Measurements from ENCODE around the gene XRCC6.
"Not testable (repeated sequence)": the region's sequence is repeated elsewhere in the genome, so short reads cannot be mapped to it uniquely, and the experiment has no call there.

XRCC6 gene

DNA sequence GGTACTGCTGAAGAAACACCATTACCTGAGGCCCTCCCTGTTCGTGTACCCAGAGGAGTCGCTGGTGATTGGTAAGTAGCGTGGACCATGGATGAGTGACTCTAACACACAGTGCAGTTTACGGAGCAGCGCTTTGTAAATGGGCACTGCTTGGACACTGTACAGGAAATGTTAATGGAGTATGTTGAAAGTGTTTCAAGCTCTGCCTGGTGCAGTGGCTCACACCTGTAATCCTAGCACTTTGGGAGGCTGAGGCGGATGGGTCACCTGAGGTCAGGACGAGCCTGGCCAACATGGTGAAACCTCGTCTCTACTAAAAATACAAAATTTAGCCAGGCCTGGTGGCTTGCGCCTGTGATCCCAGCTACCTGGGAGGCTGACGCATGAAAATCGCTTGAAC is 29.7 kb downstream of the XRCC6 start:
- DNase-seq (ENCODE audit: low read depth in 3 of 3) = no peak

DNA sequence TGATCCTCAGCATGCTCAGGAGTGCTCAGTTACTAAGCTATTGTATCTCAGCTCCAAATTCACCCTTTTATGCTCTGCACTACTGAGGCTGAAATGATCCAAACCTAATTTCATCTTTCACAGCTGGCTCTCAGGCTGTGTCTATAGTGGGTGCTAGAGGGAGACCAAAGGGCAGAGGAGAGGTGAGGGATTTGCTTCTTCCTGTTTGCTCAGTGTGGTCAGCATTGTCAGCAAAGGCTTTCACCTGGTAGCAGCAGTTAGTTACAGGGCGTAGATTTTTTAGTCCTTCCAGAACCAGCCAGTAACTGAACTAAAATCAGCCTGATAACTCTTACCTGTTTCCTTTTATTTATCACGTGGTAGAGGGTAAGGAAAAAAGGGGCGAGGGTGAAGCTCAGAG is 33.2 kb downstream of the XRCC6 start:
- DNase-seq (ENCODE audit: low read depth in 3 of 3) = no peak

DNA sequence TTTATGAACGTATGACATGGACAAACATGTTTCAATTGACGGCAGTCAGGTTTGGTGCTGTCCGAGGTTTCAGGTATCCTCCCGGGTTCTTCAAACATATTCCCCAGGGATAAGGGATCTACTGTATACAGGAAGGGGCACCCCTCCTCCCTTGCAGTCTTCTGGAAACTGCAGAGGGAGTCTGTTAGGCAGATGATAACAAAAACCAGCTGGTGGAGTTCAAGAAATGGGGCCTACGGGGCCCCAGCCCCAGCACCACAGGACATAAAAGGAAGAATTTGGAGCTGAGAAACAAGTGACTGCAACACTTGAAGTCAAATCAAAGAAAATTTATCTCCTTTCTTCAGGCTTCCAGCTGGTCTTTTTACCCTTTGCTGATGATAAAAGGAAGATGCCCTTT is 35.5 kb downstream of the XRCC6 start:
- DNase-seq (ENCODE audit: low read depth in 3 of 3) = no peak

DNA sequence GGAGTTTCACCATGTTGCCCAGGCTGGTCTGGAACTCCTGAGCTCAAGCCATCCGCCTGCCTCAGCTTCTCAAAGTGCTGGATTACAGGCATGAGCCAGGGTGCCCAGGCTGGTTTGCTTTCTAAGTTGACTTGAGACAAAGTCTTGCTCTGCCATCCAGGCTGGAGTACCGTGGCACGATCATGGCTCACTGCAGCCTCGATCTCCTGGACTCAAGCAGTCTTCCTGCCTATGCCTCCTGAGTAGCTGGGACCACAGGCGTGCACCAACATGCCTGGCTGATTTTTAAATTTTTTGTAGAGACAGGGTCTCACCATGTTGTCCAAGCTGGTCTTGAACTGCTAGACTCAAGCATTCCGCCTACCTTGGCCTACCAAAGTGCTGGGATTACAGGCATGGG is 36.6 kb downstream of the XRCC6 start:
- DNase-seq (ENCODE audit: low read depth in 3 of 3) = no peak

DNA sequence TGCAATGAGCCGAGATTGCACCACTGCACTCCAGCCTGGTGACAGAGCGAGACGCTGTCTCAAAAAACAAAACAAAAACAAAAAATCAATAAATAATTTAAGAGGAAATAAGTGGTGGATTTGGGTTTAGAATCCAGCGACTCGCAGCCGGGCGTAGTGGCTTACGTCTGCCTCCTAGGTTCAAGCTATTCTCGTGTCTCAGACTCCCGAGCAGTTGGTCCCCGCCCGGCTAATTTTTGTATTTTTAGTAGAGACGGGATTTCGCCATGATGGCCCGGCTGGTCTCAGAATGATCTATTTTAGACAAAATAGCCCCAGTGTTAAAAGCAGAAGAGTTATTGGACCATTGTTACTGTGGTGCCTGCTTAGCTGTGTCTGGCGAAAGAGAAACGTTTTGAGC is 37.8 kb downstream of the XRCC6 start:
- no peak for DNase-seq (ENCODE audit: low read depth in 3 of 3)

DNA sequence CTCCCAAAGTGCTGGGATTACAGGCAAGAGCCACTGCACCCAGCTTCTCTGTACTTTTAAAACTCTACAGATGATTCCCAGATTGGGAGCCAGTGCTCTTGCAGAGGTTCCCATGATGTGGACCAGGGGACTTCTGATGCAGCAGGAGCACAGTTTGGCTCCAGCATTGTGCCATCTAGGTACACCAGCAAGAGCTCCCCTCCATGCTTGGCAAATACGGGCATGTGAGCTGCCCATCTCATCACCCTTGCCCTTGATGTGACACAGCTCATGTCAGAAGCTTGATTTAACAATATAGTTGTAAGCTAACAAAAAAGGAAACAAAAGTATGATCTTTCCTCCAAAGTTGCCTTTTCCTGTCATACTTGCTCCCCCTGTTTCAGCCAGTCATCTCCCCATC is 38.8 kb downstream of the XRCC6 start:
- no peak for DNase-seq (ENCODE audit: low read depth in 3 of 3)

DNA sequence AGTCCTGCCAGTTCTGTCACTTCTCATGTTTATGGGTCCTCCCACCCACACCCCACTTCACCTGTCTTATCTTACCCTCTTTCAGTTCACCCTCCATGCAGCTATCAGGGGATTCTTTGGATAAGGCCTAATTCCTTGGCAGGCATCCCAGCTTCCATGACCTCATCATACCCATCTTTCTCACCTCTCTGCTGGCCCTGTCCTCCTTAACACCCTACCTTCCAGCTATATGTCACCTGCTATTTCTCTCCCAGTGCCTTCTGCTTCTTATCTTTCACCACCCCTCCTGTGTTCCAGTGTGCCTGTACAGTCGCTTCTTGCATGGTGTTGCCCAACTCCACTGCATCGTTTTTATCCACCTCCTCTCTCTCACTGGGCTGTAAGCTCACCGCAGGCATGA is 39.3 kb downstream of the XRCC6 start:
- DNase-seq (ENCODE audit: low read depth in 3 of 3) = no peak

DNA sequence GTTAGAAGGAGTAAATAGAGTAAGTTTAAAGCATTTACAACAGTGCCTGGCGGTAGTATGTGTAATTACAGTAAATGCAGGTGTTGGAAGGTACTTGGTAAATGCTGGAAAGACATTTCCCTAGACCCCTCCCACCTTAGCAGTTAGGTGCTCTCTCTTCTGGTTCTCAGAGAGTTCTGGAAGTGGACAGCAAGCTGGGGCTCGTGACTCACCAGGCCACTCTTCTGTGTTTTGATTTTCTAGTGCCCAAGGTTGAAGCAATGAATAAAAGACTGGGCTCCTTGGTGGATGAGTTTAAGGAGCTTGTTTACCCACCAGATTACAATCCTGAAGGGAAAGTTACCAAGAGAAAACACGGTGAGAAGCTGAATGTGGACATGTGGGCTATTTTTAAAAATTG is 40.0 kb downstream of the XRCC6 start:
- no peak for DNase-seq (ENCODE audit: low read depth in 3 of 3)

DNA sequence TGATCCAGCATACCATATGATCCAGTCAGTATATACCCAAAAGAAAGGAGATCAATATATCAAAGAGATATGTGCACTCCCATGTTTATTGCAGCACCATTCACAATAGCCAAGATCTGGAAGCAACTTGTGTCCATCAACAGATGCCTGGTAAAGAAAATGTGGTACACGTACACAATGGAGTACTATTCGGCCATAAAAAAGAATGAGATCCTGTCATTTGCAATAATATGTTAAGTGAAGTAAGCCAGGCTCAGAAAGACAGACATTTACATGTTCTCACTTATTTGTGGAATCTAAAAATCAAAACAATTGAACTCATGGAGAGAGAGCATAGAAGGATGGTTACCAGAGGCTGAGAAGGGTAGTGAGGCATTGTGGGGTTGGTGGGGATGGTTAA is 40.6 kb downstream of the XRCC6 start:
- DNase-seq (ENCODE audit: low read depth in 3 of 3) = no peak

DNA sequence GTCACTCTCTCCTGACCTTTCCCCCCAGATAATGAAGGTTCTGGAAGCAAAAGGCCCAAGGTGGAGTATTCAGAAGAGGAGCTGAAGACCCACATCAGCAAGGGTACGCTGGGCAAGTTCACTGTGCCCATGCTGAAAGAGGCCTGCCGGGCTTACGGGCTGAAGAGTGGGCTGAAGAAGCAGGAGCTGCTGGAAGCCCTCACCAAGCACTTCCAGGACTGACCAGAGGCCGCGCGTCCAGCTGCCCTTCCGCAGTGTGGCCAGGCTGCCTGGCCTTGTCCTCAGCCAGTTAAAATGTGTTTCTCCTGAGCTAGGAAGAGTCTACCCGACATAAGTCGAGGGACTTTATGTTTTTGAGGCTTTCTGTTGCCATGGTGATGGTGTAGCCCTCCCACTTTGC is 42.5 kb downstream of the XRCC6 start:
- DNase-seq (ENCODE audit: low read depth in 3 of 3) = not testable (repeated sequence)

DNA sequence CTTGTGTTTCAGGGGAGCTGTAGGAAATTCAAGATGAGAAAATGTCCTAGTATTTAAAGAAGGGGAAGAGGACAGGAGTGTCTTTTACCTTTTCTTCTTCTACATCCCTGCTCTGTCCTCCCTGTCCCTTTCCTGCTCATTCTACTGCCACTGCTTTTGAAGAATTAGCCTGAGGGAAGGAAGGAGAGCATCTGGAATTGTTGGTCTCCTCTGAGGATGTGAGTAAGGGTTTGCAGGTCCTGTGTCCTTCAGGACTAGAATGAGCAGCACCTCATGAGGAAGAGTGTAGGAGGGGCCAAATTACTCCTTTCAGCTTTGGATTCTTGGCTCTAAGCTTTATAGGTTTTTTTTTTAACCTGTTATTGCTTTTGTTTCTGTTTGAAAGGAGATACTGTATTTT is 43.4 kb downstream of the XRCC6 start:
- DNase-seq (ENCODE audit: low read depth in 3 of 3) = no peak

DNA sequence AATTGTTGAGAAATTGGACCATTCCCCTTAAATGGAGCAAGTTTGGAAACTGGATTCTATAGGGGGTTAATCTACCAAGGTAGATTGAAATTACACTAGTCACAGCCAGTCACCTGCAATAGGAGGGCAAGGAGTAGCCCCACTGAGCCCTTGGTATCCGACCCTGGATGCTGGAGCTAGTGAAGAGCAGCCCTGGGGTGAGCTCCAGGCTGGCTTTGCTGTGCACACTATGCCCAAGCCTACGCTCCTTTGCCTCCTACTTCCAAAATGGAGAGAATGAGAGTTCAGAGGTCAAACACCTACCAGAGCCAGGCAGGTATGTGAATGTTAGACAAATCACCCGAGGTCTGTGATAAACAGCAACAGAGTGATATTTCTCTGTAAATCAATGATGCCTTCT is 43.9 kb downstream of the XRCC6 start:
- no peak for DNase-seq (ENCODE audit: low read depth in 3 of 3)

DNA sequence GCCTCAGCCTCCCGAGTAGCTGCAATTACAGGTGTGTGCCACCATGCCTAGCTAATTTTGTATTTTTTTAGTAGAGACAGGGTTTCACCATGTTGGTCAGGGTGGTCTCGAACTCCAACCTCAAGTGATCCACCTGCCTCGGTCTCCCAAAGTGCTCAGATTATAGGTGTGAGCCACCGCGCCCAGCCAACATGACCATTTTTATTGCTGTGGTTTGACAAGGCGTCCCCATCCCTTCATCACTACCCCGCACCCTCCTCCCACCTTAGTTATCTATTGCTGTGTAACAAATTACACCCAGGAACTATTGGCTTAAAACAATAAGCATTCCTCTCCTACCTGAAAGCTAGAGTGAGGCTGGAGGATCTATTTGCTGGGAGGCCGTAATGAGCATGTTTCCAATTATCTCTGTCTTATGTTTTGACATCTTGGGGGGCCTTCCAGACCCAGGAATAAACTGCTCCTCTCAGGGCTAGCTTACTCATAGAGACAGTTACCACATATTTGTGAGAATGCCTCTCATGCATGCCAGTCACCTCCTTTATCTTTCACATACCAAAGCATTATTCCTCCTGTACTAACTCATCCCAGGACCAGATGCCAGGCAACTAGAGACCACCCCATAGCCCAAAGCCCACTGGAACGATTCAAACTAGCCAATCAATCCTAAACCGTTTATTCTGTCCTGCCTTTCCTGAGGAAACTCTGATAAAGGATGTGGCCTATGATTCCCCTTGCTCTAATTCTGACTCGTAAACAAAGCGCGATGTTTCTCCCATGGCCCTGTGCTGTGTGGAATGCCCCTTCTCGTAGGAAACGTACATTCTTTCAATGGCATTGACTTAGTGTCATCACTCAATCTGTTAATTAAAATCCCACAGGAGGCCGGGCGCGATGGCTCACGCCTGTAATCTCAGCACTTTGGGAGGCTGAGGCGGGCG is 48.1 kb downstream of the XRCC6 start:
- DNase-seq (ENCODE audit: low read depth in 3 of 3) = no peak

DNA sequence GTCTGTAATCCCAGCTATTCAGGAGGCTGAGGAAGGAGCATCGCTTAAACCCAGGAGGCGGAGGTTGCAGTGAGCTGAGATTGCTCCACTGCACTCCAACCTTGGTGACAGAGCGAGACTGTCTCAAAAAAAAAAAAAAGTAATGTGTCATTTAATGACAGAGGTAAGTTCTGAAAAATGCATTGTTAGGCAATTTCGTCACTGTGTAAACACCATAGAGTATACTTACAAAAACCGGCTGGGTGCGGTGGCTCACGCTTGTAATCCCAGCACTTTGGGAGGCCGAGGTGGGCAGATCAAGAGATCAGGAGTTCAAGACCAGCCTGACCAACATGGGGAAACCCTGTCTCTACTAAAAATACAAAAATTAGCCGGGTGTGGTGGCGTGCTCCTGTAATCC is 51.0 kb downstream of the XRCC6 start:
- not testable (repeated sequence) for DNase-seq (ENCODE audit: low read depth in 3 of 3)

DNA sequence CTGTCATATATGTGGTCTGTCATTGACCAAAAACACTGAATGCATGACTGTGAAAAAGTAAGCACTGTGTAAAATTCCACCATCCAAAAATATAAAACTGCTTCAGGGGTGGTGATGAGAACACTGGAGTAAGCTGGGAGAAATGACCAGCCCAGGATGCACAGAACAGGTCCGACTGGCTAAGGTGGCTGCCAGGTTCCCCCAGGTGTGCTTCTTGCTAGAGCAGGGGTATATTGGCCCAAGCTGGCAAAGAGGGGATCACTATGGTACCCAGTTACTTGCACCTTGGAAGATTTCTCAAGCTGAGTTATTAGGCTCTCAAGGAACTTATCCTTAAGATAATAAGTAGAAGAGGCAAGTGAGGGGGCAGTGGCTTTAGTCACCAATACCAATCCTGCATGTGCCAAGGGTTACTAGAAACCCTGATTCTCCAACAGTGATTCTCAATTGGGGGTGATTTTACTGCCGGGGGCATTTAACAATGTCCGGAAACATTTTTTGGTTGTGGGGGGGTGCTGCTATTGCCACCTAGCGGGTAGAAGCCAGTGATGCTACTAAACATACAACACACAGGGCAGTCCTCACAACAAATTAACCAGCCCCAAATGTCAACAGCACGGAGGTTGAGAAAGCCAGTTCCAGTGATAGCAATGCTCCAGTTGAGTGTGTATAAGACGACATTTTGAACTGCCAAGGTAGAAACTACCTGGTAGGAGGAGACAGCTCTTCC is 51.9 kb downstream of the XRCC6 start:
- DNase-seq (ENCODE audit: low read depth in 3 of 3) = no peak

DNA sequence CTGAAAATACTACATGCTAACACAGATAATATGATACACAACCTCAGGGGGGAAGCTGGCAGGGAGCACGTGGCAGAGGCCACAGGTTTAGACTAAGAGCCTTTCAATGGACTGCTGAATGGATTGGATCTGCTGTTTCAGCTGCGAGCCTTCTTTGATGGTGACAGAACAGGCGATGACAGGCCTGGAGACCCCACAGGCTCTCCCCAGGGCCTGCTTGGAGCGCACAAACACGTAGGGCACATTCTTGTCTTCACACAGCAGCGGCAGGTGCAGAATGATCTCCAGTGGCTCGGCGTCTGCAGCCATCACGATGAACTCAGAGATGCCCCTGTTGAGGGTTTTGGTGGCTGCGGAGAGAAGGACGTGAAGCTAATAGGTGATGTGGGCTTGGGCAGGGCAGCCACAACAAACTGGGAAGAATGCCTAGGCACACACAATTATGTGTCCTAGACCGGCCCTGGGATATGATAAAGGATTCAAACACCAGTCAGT is 53.8 kb downstream of the XRCC6 start:
- no peak for DNase-seq (ENCODE audit: low read depth in 3 of 3)

DNA sequence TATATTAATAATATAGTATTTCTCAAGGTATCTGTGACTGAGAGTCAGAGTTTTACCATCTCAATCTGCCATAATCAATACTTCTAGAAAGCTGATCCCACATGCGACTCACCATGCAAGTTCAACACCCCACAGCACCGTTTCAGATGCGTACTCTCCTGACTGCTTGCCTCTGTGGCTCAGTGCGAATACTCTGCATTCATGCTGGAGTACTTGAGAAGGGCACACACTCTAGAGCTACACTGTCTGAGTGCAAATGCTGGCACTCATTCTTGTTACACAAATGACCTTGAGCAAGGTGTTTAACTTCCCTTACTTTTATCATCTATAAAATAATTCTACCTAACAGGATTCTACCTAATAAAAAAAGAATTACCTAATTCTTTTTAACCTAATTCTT is 55.0 kb downstream of the XRCC6 start:
- DNase-seq (ENCODE audit: low read depth in 3 of 3) = no peak

DNA sequence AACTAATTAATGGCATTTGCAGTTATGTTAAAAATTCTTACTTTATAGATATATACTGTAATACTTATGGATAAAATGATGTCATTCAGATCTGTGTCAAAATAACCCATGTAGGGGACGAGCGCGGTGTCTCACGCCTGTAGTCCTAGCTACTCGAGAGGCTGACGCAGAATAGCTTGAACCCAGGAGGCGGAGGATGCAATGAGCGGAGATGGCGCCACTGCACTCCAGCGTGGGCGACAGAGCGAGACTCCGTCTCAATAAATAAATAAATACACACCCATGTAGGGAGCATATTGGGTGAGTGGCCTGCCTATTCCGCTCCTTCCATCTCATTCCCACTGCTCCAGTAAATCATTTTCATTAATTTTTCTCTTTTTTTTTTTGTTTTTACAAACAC is 60.5 kb downstream of the XRCC6 start:
- no peak for DNase-seq (ENCODE audit: low read depth in 3 of 3)

DNA sequence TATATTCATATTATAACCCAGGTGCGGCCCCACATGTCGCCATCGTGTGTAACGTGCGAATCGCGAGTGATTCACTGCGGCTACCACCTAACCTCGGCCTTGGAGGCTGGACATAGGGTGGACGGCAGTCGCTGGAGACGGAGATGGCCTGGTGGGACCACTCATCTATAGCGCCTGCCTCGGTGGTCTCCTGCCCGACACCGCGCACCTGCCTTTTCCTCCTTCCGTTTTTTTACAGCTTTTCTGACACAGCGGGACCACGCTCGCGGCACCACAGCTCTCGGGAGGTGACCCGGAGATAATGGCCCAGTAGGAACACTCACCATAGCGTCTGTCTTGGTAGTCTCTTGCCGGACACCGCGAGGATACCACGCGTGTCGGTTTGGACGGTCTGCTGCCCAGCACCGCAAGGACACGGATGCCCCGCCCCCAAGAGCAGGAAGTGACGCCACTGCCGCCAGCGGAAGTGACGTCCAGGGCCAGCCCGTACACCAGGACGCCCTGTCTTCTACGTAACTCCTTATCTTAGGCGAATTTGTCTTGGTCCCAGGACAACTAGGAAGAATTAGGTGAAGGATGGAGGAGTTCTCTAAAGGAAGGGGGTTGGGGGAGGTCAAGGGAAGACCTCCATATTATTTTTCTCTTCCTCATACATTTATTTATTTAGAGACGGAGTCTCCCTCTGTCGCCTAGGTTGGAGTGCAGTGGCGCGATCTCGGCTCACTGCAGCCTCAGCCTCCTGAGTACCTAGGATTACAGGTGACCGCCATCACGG is 61.1 kb downstream of the XRCC6 start:
- DNase-seq (ENCODE audit: low read depth in 3 of 3) = peak; percentile 67 to 75 (median 72)

DNA sequence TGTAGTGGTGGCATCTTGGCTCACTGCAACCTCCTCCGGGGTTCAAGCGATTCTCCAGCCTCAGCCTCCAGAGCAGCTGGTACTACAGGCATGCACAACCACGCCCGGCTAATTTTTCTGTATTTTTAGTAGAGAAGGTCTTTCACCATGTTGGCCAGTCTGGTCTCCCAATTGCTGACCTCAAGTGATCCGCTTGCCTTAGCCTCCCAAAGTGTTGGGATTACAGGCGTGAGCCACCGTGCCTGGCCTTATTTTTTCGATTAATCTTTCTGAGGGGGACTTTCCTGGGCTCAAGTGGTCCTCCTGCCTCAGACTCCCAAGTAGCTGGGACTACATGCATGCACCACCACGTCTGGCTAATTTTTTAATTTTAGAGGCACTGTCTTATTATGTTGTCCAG is 62.0 kb downstream of the XRCC6 start:
- no peak for DNase-seq (ENCODE audit: low read depth in 3 of 3)

DNA sequence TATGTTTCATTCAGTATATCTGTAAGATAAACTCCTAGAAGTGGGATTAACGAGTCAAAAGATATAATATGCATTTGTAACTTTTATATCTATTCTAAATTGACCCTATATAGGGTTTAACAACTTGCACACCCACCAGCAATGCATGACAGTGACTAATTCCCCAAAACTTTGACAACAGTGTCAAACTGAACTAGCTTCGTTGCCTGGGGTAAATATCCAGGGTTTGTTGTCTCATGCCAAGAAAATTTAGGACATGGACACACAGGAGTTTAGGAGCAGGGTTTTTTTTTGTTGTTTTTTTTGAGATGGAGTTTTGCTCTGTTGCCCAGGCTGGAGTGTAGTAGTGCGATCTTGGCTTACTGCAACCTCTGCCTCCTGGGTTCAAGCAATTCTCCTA is 62.5 kb downstream of the XRCC6 start:
- DNase-seq (ENCODE audit: low read depth in 3 of 3) = no peak

DNA sequence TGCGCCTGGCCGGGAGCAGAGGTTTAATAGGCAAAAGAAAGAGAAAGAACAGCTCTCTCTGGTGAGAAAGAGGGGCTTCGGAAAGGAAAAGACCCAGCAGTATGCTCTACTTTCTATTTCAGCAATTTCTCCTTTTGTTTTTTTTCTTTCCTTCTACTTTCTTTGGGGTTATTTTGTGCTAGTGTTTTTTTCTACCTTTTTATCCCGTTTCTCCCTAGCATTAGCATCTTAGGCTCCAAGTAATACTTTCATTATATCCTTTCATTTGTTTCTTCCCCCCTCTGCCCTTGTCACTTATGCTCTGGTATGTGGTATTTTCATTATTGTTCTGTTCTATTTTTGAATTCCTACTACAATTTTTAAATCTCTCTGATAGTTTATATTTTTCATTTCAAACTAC is 63.1 kb downstream of the XRCC6 start:
- no peak for DNase-seq (ENCODE audit: low read depth in 3 of 3)
